Esophagus muscularis mucosa (tissue), 4 donors: ENCODE data around the gene BMPR1B.

ENCODE experiments used
- EP300 ChIP-seq: sonication (generic); formaldehyde crosslinking; IDR thresholded peaks from one replicate; pipeline ENCODE4 v1.6.1; 2017; ENCODE audit warnings: antibody characterized with exemption
- POLR2A ChIP-seq: fragments of 450-650 bp; IDR thresholded peaks from one replicate; pipeline ENCODE4 v1.6.1; 2017; ENCODE audit warnings: antibody characterized with exemption, moderate library complexity, mild to moderate bottlenecking, low read depth
- POLR2AphosphoS5 ChIP-seq, 2 donors: sonication (generic); formaldehyde crosslinking; IDR thresholded peaks; one replicate each; pipeline ENCODE4 v1.6.1; 2017; ENCODE audit warnings: antibody characterized with exemption in 2 of 2
- TF ChIP-seq, protein P1 (sequence below), 3 experiments: fragments of 200-600 bp in 2 of 3; fragments of 450-650 bp in 1 of 3; sonication (generic) in 2 of 3; IDR thresholded peaks; one replicate each; pipeline ENCODE4 v1.5.1; 2017 to 2019; ENCODE audit warnings: antibody characterized with exemption in 3 of 3, mild to moderate bottlenecking in 2 of 3, moderate library complexity in 1 of 3

DNA sequence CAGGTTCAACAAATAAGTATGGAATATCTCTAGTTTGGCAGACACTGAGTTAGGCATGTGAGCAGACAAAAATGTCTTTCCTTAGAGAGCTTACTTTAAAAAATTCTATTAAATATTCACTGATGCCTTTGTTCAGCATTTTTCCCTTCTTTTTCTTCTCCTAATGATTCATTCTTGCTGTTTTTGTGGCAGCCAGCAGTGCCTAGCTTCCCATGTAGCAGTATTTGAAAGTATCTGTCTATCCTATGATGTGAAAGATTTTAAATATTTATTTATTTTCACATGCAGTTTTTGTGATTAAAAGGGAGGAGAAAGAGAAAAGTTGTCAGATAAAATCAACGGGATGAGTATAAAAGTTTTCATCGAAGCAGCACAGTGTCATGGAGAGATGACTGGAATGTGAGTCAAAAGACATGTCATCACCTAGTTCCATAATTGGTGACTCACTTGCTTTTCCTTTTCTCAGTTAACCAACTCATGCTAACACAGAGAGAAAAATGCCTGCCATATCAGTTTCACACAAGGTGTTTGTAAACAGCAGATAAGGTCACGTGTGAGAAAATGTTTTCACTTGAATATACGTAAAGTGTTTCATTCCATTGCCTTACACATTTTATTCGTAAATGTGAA, 69.8 kb downstream of the BMPR1B start:
- no peak for TF ChIP-seq EP300
- TF ChIP-seq, protein P1, sequence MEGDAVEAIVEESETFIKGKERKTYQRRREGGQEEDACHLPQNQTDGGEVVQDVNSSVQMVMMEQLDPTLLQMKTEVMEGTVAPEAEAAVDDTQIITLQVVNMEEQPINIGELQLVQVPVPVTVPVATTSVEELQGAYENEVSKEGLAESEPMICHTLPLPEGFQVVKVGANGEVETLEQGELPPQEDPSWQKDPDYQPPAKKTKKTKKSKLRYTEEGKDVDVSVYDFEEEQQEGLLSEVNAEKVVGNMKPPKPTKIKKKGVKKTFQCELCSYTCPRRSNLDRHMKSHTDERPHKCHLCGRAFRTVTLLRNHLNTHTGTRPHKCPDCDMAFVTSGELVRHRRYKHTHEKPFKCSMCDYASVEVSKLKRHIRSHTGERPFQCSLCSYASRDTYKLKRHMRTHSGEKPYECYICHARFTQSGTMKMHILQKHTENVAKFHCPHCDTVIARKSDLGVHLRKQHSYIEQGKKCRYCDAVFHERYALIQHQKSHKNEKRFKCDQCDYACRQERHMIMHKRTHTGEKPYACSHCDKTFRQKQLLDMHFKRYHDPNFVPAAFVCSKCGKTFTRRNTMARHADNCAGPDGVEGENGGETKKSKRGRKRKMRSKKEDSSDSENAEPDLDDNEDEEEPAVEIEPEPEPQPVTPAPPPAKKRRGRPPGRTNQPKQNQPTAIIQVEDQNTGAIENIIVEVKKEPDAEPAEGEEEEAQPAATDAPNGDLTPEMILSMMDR (IDR thresholded peaks at IDR 0.05), result no peak
- no peak for TF ChIP-seq POLR2A
- TF ChIP-seq POLR2AphosphoS5 (IDR thresholded peaks at IDR 0.05), result peak in 1 of 2 donors; percentile 39
